A172 (cell line): Measurements from ENCODE around the gene NPC1. TPM values are rescaled to one million over a fixed set of nuclear protein-coding genes. Genes with fewer than 3 reads are reported as not detected.
"Not testable (repeated sequence)": the region's sequence is repeated elsewhere in the genome, so short reads cannot be mapped to it uniquely, and the experiment has no call there.

Experiments used
- DNase-seq: peaks from one replicate; pipeline ENCODE4 v3.0.0-alpha.2; 2015; ENCODE audit warnings: low spot score
- total RNA-seq: library from RNA; depleted of rRNA; stranded (reverse); fragments of >200 nt; shearing (Covaris generic); gene quantifications from 2 replicates; pipeline ENCODE4 v1.2.3, GENCODE V29; 2014

NPC1 gene
- total RNA-seq, 1 experiment from 2014 or later = 128 TPM

- peak; percentile 41 for DNase-seq
Observed at GRCh38 chr18:23523429-23524212, 62.7 kb downstream of the NPC1 start.

GRCh38 chr18:23521907-23522306 is 64.4 kb downstream of the NPC1 start:
- DNase-seq = no peak

GRCh38 chr18:23521271-23521670 is 65.0 kb downstream of the NPC1 start:
- DNase-seq = peak; percentile 33

GRCh38 chr18:23519734-23520133 is 66.6 kb downstream of the NPC1 start:
- DNase-seq = peak; percentile 55

GRCh38 chr18:23515911-23516546 is 70.3 kb downstream of the NPC1 start:
- DNase-seq = peak; percentile 79

GRCh38 chr18:23512641-23513040 is 73.7 kb downstream of the NPC1 start:
- no peak for DNase-seq

- not testable (repeated sequence) for DNase-seq
Observed at GRCh38 chr18:23512216-23512615, 74.1 kb downstream of the NPC1 start.

- DNase-seq = not testable (repeated sequence)
Observed at GRCh38 chr18:23510923-23511322, 75.4 kb downstream of the NPC1 start.

- DNase-seq = no peak
Observed at GRCh38 chr18:23506393-23506792, 79.9 kb downstream of the NPC1 start.

GRCh38 chr18:23504720-23505119 is 81.6 kb downstream of the NPC1 start:
- DNase-seq = no peak

- DNase-seq = peak; percentile 8
Observed at GRCh38 chr18:23503963-23504344, 82.4 kb downstream of the NPC1 start.

- DNase-seq = peak; percentile 85
Observed at GRCh38 chr18:23503038-23503962, 83.0 kb downstream of the NPC1 start, which contains the start of gene RMC1. TSS of gene RMC1 (plus strand) at chr18:23503511. CDS start at chr18:23503619, 108 bp downstream.

- DNase-seq = no peak
Observed at GRCh38 chr18:23502516-23503037, 83.7 kb downstream of the NPC1 start.

- DNase-seq = no peak
Observed at GRCh38 chr18:23501626-23502025, 84.7 kb downstream of the NPC1 start.

GRCh38 chr18:23499291-23499781 is 87.0 kb downstream of the NPC1 start:
- no peak for DNase-seq

- DNase-seq = peak; percentile 78
Observed at GRCh38 chr18:23498877-23499276, 87.4 kb downstream of the NPC1 start.

GRCh38 chr18:23498117-23498516 is 88.2 kb downstream of the NPC1 start:
- no peak for DNase-seq

- DNase-seq = no peak
Observed at GRCh38 chr18:23495723-23496440, 90.4 kb downstream of the NPC1 start.

- DNase-seq = no peak
Observed at GRCh38 chr18:23494992-23495391, 91.3 kb downstream of the NPC1 start.

GRCh38 chr18:23493654-23494053 is 92.7 kb downstream of the NPC1 start:
- DNase-seq = no peak

GRCh38 chr18:23489586-23489985 is 96.7 kb downstream of the NPC1 start:
- not testable (repeated sequence) for DNase-seq
